AG04450 (cell line): Measurements from ENCODE around the gene GNB5. TPM values are rescaled to one million over a fixed set of nuclear protein-coding genes. Genes with fewer than 3 reads are reported as not detected.
"Not testable (repeated sequence)": the region's sequence is repeated elsewhere in the genome, so short reads cannot be mapped to it uniquely, and the experiment has no call there.

Experiments used
- CTCF ChIA-PET: fragments of 300-600, 350-600 bp; formaldehyde crosslinking; extraction: SDS; loops from one replicate; lab custom pipeline; 2022; ENCODE audit warnings: antibody characterized with exemption, inconsistent platforms; lab: Charles Lee
- POLR2A ChIA-PET: fragments of 350-600 bp; formaldehyde crosslinking; extraction: SDS; loops from one replicate; lab custom pipeline; 2021; ENCODE audit warnings: antibody characterized with exemption, inconsistent platforms; lab: Yijun Ruan, JAX
- DNase-seq: peaks from one replicate; pipeline ENCODE4 v3.0.0-alpha.2; 2011; ENCODE audit warnings: low read depth, low spot score
- H3K27ac ChIP-seq: one replicate; pipeline ENCODE4 v1.5.1; 2012; ENCODE audit warnings: low read depth, low read length, control low read depth
- H3K27me3 ChIP-seq: one replicate; pipeline ENCODE4 v1.6.0; 2012; ENCODE audit warnings: low read length; ENCODE audit not compliant: control insufficient read depth, insufficient read depth
- H3K4me3 ChIP-seq: 2 replicates; pipeline ENCODE4 v1.5.1; 2011; ENCODE audit warnings: mild to moderate bottlenecking, low read depth, low read length, control low read depth
- H3K9me3 ChIP-seq: 2 replicates; pipeline ENCODE4 v1.5.1; 2012; ENCODE audit warnings: low read length; ENCODE audit not compliant: control insufficient read depth, insufficient read depth
- polyA plus RNA-seq: library from polyadenylated mRNA; depleted of rRNA; stranded (reverse); fragments of >200 nt; gene quantifications from 2 replicates; pipeline ENCODE4 v1.2.3, GENCODE V29; 2011
- TF ChIP-seq, protein P1 (sequence below): IDR thresholded peaks from 2 replicates; pipeline ENCODE4 v1.5.1; 2011; ENCODE audit warnings: low read depth, low read length, control low read depth, inconsistent platforms

The GNB5 gene
- polyA plus RNA-seq, 1 experiment = 43.6 TPM

DNA sequence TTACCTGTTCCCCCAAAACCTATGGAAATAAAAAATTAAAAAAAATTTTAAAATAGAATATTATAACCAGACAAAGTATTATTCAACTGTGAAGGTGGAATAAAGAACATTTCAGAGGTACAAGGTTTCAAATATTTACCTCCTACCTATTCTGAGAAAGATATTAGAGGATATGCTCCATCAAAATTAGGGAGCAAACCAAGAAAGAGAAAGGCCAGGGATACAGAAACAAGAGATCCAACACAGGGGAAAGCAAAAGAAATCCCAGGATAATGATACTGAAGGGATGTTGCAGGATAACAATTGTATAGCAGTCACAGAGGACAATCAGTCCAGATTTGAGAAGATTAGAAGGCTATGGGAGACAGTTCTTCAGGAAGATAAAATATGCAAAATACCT is 101.0 kb downstream of the GNB5 start:
- Histone ChIP-seq H3K9me3 (no peaks in the 10 kb centered on the region; the same call in 1 of the 2 replicates), H3K27ac (no peak overlapping the region), H3K4me3 (no peak overlapping the region), H3K27me3 (no peaks in the 10 kb centered on the region)
- CTCF ChIA-PET = interaction anchor here (3.9 kb wide), 1 partner anchor 11 kb away, joined by 19 read pairs; no protein-coding TSS in a partner anchor
- TF ChIP-seq, protein P1, sequence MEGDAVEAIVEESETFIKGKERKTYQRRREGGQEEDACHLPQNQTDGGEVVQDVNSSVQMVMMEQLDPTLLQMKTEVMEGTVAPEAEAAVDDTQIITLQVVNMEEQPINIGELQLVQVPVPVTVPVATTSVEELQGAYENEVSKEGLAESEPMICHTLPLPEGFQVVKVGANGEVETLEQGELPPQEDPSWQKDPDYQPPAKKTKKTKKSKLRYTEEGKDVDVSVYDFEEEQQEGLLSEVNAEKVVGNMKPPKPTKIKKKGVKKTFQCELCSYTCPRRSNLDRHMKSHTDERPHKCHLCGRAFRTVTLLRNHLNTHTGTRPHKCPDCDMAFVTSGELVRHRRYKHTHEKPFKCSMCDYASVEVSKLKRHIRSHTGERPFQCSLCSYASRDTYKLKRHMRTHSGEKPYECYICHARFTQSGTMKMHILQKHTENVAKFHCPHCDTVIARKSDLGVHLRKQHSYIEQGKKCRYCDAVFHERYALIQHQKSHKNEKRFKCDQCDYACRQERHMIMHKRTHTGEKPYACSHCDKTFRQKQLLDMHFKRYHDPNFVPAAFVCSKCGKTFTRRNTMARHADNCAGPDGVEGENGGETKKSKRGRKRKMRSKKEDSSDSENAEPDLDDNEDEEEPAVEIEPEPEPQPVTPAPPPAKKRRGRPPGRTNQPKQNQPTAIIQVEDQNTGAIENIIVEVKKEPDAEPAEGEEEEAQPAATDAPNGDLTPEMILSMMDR = no peak
- POLR2A ChIA-PET = no interaction called here
- no peak for DNase-seq

DNA sequence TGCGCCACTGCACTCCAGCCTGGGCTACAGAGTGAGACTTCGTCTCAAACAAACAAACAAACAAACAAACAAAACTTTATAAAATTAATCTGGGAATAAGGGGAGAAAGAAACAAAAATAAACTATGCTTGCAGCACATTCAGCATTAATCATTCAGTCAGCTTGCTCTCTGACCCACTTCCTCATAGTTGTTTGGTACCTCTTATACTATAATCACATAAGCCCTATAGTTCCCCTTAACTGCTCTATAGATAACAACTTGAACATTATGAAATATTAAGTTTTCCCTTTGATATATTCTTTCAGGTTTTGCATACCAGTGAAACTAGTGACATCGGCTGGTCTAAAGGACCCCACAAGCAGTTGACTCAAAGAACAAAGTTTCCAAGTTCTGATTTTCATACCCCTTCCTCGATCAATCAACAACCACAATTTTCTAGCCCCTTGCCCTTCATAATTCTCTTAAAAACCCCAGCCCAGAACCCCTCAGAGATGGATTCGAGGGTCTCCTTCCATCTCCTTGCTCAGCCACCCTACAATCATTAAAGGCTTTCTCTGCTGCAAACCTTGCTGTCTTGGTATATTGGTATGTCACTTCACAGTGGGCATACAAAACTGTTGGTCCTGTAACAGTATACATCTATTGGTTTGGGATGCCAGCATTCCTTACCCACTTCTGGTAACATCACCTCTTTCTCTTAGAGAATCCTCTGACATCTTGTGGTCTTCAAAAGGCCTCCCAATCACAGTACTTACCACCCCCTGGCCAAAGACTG is 105.0 kb downstream of the GNB5 start:
- H3K27me3 ChIP-seq = no peaks in the 10 kb centered on the region
- no peaks in the 10 kb centered on the region; the same call in 1 of the 2 replicates for H3K9me3 ChIP-seq
- no peak overlapping the region for H3K27ac ChIP-seq
- DNase-seq = no peak
- no peak overlapping the region for H3K4me3 ChIP-seq
- TF ChIP-seq, protein P1 = no peak
- POLR2A ChIA-PET = no interaction called here
- CTCF ChIA-PET = no interaction called here

DNA sequence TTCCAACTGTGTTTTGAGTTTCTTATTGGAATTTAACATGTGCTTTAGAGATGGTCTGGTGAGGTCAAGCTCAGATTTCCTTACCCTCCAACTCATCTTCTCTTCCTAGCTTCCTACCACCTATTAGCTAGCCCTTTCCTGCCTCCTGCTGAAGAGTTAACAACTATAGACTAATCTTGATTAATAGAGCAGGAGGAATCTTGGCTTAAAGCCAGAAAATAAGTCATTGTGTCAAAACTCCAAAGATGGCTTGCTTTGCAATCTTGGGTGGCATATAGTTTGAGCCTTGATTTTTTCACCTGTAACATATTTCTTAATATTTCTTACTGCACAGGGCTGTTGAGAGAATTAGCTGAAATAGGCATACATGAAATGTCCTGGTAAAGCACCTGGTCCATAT is 105.9 kb downstream of the GNB5 start:
- H3K27ac ChIP-seq = no peak overlapping the region
- no peaks in the 10 kb centered on the region; the same call in 1 of the 2 replicates for H3K9me3 ChIP-seq
- DNase-seq = no peak
- H3K27me3 ChIP-seq = no peaks in the 10 kb centered on the region
- H3K4me3 ChIP-seq = no peak overlapping the region
- ChIA-PET POLR2A (no interaction called here), CTCF (no interaction called here)
- TF ChIP-seq, protein P1 = no peak

DNA sequence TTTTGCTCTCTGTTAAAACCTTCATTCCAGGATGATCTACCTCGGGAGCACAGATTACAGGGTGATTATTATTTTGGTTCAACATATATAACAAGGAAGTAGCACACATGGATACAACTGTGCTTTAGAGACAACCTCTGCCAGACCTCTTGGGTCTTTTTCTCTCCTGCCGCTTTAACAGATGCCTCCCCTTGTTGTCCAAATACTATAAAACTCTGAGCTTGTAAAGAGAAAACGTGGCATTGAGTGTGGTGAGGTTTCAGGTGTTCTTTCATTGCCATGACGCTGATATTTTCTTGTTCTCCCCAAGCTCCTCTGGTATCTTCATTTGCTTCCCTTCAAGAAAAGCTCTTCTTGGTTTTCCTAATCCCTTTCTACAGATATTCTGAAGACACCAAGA is 107.6 kb downstream of the GNB5 start:
- no peak overlapping the region for H3K4me3 ChIP-seq
- TF ChIP-seq, protein P1 = no peak
- no peaks in the 10 kb centered on the region for H3K27me3 ChIP-seq
- ChIA-PET CTCF (interaction anchor here (1.4 to 2.2 kb wide), 3 partner anchors 9 to 102 kb away, joined by 3 to 6 read pairs (median 6); no protein-coding TSS in a partner anchor), POLR2A (no interaction called here)
- no peaks in the 10 kb centered on the region; the same call in 1 of the 2 replicates for H3K9me3 ChIP-seq
- H3K27ac ChIP-seq = no peak overlapping the region
- no peak for DNase-seq

DNA sequence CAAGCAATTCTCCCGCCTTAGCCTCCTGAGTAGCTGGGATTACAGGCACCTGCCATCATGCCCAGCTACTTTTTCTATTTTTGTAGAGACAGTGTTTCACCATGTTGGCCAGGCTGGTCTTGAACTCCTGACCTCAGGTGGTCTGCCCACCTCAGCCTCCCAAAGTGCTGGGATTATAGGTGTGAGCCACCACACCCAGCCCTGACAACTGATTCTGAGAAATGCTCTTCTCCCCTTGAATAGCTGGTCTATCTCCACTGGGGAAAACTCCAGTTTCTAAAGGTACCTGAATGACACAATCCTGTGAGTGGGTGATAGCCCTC is 108.2 kb downstream of the GNB5 start:
- ChIA-PET POLR2A (interaction anchor here (0.5 to 0.9 kb wide), 2 partner anchors 32 to 65 kb away, joined by 3 to 7 read pairs; no protein-coding TSS in a partner anchor), CTCF (interaction anchor here (1.1 to 2.2 kb wide), 4 partner anchors 10 to 125 kb away, joined by 3 to 6 read pairs (median 6); no protein-coding TSS in a partner anchor)
- H3K9me3 ChIP-seq, H3K4me3 ChIP-seq, H3K27ac ChIP-seq, DNase-seq, H3K27me3 ChIP-seq: not testable (repeated sequence)
